Keratinocyte (primary cell): ENCODE results near the gene ZNF658. TPM values are rescaled to one million over a fixed set of nuclear protein-coding genes. Genes with fewer than 3 reads are reported as not detected.
"Not testable (repeated sequence)": the region's sequence is repeated elsewhere in the genome, so short reads cannot be mapped to it uniquely, and the experiment has no call there.

ENCODE experiments used
- DNase-seq: peaks from one replicate; pipeline ENCODE4 v3.0.0-alpha.2; 2011; ENCODE audit warnings: low read depth, missing footprints, low spot score
- FAIRE-seq: peaks from 2 replicates; lab custom pipeline; 2011; peaks lifted over from hg19 to GRCh38; lab: Jason Lieb, UNC
- H2AFZ ChIP-seq: 2 replicates; pipeline ENCODE4 v1.6.0; 2012; ENCODE audit warnings: low read length, control low read depth, inconsistent platforms; ENCODE audit not compliant: control insufficient read depth
- H3K27ac ChIP-seq: 2 replicates; pipeline ENCODE4 v1.5.1; 2011; ENCODE audit warnings: low read length; ENCODE audit not compliant: control insufficient read depth, insufficient read depth
- H3K27me3 ChIP-seq: 3 replicates; pipeline ENCODE4 v1.6.0; 2011; ENCODE audit warnings: low read length; ENCODE audit not compliant: control insufficient read depth, insufficient read depth; ENCODE audit errors: extremely low read depth
- H3K36me3 ChIP-seq, 2 experiments: 2 replicates in 1 of 2; 3 replicates in 1 of 2; pipeline ENCODE4 v1.5.1; 2011; ENCODE audit warnings: low read length in 2 of 2, mild to moderate bottlenecking in 1 of 2; ENCODE audit not compliant: control insufficient read depth in 2 of 2, insufficient read depth in 2 of 2; ENCODE audit errors: extremely low read depth in 1 of 2
- H3K4me1 ChIP-seq: 3 replicates; pipeline ENCODE4 v1.5.1; 2011; ENCODE audit warnings: low read length; ENCODE audit not compliant: control insufficient read depth, insufficient read depth; ENCODE audit errors: extremely low read depth
- H3K4me2 ChIP-seq: 3 replicates; pipeline ENCODE4 v1.6.0; 2011; ENCODE audit warnings: low read depth, low read length; ENCODE audit not compliant: control insufficient read depth, insufficient read depth; ENCODE audit errors: extremely low read depth
- H3K4me3 ChIP-seq, 3 experiments: fragments of 200-600 bp in 1 of 3; sonication (generic) in 1 of 3; 2 replicates in 2 of 3; 3 replicates in 1 of 3; pipeline ENCODE4 v1.5.1; 2011 to 2016; ENCODE audit warnings: low read length in 3 of 3, mild to moderate bottlenecking in 3 of 3, control low read depth in 2 of 3, inconsistent platforms in 1 of 3, low read depth in 1 of 3, mixed read lengths in 1 of 3, mixed run types in 1 of 3, moderate library complexity in 1 of 3; ENCODE audit not compliant: control insufficient read depth in 2 of 3, insufficient read depth in 2 of 3; ENCODE audit errors: extremely low read depth in 1 of 3
- H3K79me2 ChIP-seq: 2 replicates; pipeline ENCODE4 v1.6.0; 2012; ENCODE audit warnings: low read length; ENCODE audit not compliant: control insufficient read depth, insufficient read depth
- H3K9ac ChIP-seq: 3 replicates; pipeline ENCODE4 v1.6.0; 2011; ENCODE audit warnings: low read length; ENCODE audit not compliant: control insufficient read depth, insufficient read depth; ENCODE audit errors: extremely low read depth
- H3K9me1 ChIP-seq: 3 replicates; pipeline ENCODE4 v1.6.0; 2011; ENCODE audit warnings: low read length; ENCODE audit not compliant: control insufficient read depth, insufficient read depth; ENCODE audit errors: extremely low read depth
- H3K9me3 ChIP-seq: 2 replicates; pipeline ENCODE4 v1.5.1; 2012; ENCODE audit warnings: low read depth, low read length; ENCODE audit not compliant: control insufficient read depth
- H4K20me1 ChIP-seq: 3 replicates; pipeline ENCODE4 v1.6.0; 2011; ENCODE audit warnings: low read length; ENCODE audit not compliant: control insufficient read depth, insufficient read depth; ENCODE audit errors: extremely low read depth
- dilution Hi-C: fragments of 300-500 bp; cut with MboI; formaldehyde crosslinking; loops from one replicate; pipeline ENCODE4 v1.7.0; 2020; ENCODE audit warnings: low sequenced_read_pairs; ENCODE audit not compliant: extremely low pct_ligation_motif_present
- polyA plus RNA-seq, 5 experiments: library from polyadenylated mRNA; depleted of rRNA in 3 of 5; stranded (reverse) in 3 of 5; stranded (forward) in 1 of 5; unstranded in 1 of 5; fragments of >200 nt; gene quantifications; 1 replicate in 1 of 5; 2 replicates in 3 of 5; 3 replicates in 1 of 5; pipeline versions ENCODE4 v1.2.1 to v1.2.3, GENCODE V29; 2011 to 2012; ENCODE audit warnings: missing spikeins in 2 of 5, low read depth in 1 of 5, low replicate concordance in 1 of 5

Gene ZNF658
- polyA plus RNA-seq, 1 donor (not counting 4 experiments of a cell fraction or from before 2014, with no cell fraction given) = 3.6 TPM

- H2AFZ ChIP-seq, H3K9ac ChIP-seq, H3K4me3 ChIP-seq, H3K4me1 ChIP-seq, H3K36me3 ChIP-seq, dilution Hi-C loops, H3K9me3 ChIP-seq, H4K20me1 ChIP-seq, H3K9me1 ChIP-seq, FAIRE-seq, H3K79me2 ChIP-seq, H3K27ac ChIP-seq, H3K4me2 ChIP-seq, H3K27me3 ChIP-seq, DNase-seq: not testable (repeated sequence)
These were observed 10.2 kb upstream of the ZNF658 start for GRCh38 chr9:66890334-66890733.

- dilution Hi-C loops, H3K27me3 ChIP-seq, DNase-seq, H3K79me2 ChIP-seq, FAIRE-seq, H3K9me3 ChIP-seq, H2AFZ ChIP-seq, H3K9me1 ChIP-seq, H3K36me3 ChIP-seq, H4K20me1 ChIP-seq, H3K4me1 ChIP-seq: not testable (repeated sequence)
- peak overlapping the region; percentile 64 for H3K27ac ChIP-seq
- H3K4me2 ChIP-seq = peak overlapping the region; percentile 27
- peak overlapping the region; percentile 63 for H3K9ac ChIP-seq
- H3K4me3 ChIP-seq = peak overlapping the region; percentile 40 to 51 (median 47)
These were observed 616 bp downstream of the ZNF658 start for GRCh38 chr9:66901141-66901540.

- not testable (repeated sequence) for H3K27ac ChIP-seq
These were observed 9.0 kb downstream of the ZNF658 start for GRCh38 chr9:66909560-66909959.

GRCh38 chr9:66920072-66920471, 19.5 kb downstream of the ZNF658 start:
- H3K27me3 ChIP-seq, H3K9me1 ChIP-seq, H4K20me1 ChIP-seq, H3K4me3 ChIP-seq, dilution Hi-C loops, DNase-seq, H3K79me2 ChIP-seq, H3K4me1 ChIP-seq, H2AFZ ChIP-seq, H3K36me3 ChIP-seq, H3K27ac ChIP-seq, H3K9me3 ChIP-seq, H3K9ac ChIP-seq, H3K4me2 ChIP-seq, FAIRE-seq: not testable (repeated sequence)

More at GRCh38 chr9:66909560-66909959, 9.0 kb downstream of the ZNF658 start:
- H3K27me3 ChIP-seq, H3K36me3 ChIP-seq, FAIRE-seq, H3K9me3 ChIP-seq, H2AFZ ChIP-seq, H3K4me2 ChIP-seq, H3K9me1 ChIP-seq, H3K9ac ChIP-seq, DNase-seq, H4K20me1 ChIP-seq, dilution Hi-C loops, H3K4me1 ChIP-seq, H3K4me3 ChIP-seq, H3K79me2 ChIP-seq: not testable (repeated sequence)

GRCh38 chr9:66936194-66936870, 35.8 kb downstream of the ZNF658 start:
- H4K20me1 ChIP-seq, H2AFZ ChIP-seq, H3K9me1 ChIP-seq, H3K4me2 ChIP-seq, H3K4me3 ChIP-seq, dilution Hi-C loops, H3K9me3 ChIP-seq, H3K9ac ChIP-seq, H3K27ac ChIP-seq, DNase-seq, H3K4me1 ChIP-seq, H3K79me2 ChIP-seq, H3K27me3 ChIP-seq, H3K36me3 ChIP-seq, FAIRE-seq: not testable (repeated sequence)
